Measurements from ENCODE around the gene INPP5J.

DNA sequence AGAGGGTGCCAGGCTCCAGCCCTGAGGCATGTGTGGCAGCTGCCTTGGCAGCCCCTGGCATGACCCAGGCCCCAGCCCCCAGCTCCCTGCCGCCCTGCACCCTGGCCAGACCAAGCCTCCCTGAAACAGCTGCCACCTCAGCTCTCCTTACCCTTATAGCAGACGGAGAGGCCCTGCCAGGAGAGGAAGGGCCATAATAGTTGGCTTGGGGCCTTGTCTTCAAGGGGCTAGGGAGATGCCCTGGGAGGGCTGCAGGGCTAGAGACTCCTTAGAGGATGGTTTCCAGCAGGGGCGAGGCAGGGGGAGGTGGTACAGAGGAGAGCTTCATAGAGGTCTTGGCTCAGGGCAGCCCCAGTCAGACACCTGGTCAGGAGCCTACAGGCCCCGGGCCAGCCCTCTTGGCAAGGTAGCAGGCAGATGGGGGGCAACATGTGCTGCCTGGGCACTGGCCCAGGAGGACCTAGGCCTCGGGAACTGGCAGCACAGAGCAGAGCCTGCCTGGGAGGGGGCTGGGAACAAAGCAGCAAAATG, 28.7 kb upstream of the INPP5J start:
- TF ChIP-seq CTCF (IDR thresholded peaks at IDR 0.05) = no peak
- no peak for TF ChIP-seq POLR2A (IDR thresholded peaks at IDR 0.05)
- no peak for TF ChIP-seq EP300 (IDR thresholded peaks at IDR 0.05)

Data from ovary (tissue), 3 donors.